Ishikawa (cell line): Measurements from ENCODE around the gene PRICKLE3.

ENCODE experiments used
- EP300 ChIP-seq: IDR thresholded peaks from 2 replicates; pipeline ENCODE4 v1.6.1; 2012; ENCODE audit warnings: borderline replicate concordance
- MAX ChIP-seq: IDR thresholded peaks from 2 replicates; pipeline ENCODE4 v1.6.1; 2012
- REST ChIP-seq: IDR thresholded peaks from 2 replicates; pipeline ENCODE4 v1.6.1; 2012; ENCODE audit warnings: low read depth, mild to moderate bottlenecking
- TAF1 ChIP-seq: IDR thresholded peaks from 2 replicates; pipeline ENCODE4 v1.6.1; 2012; ENCODE audit warnings: low read depth, mild to moderate bottlenecking
- TEAD4 ChIP-seq: IDR thresholded peaks from 2 replicates; pipeline ENCODE4 v1.6.1; 2012

- TF ChIP-seq EP300 (no peak), TEAD4 (no peak), TAF1 (no peak), MAX (no peak), REST (no peak)
Measured at GRCh38 chrX:49227726-49228125, 41.6 kb upstream of the PRICKLE3 start.
